Measurements from ENCODE around the gene SLC25A21. TPM values are rescaled to one million over a fixed set of nuclear protein-coding genes. Genes with fewer than 3 reads are reported as not detected.

SLC25A21 gene
- total RNA-seq, 1 donor from 2014 or later = 2.3 TPM

- H3K27me3 Mint-ChIP-seq (ENCODE audit: low read depth) = no peaks in the 10 kb centered on the region
- H3K9me3 Mint-ChIP-seq = peaks cover 4% of the 10 kb centered on the region
- no peak for DNase-seq (ENCODE audit: low spot score in 2 of 2, unreplicated experiment in 2 of 2)
- H3K36me3 Mint-ChIP-seq = no peaks in the 10 kb centered on the region
- TF ChIP-seq CTCF (IDR thresholded peaks at IDR 0.05; ENCODE audit: unreplicated experiment) = no peak
- H3K27ac Mint-ChIP-seq = no peak overlapping the region
- no peak overlapping the region for H3K4me3 Mint-ChIP-seq
- H3K4me1 Mint-ChIP-seq = peaks cover 5% of the 10 kb centered on the region
Measured at GRCh38 chr14:37118673-37119366, 53.6 kb downstream of the SLC25A21 start.

GRCh38 chr14:37116933-37117849, 55.2 kb downstream of the SLC25A21 start:
- peaks cover 4% of the 10 kb centered on the region for H3K9me3 Mint-ChIP-seq
- DNase-seq (ENCODE audit: low spot score in 2 of 2, unreplicated experiment in 2 of 2) = no peak
- H3K4me1 Mint-ChIP-seq = no peaks in the 10 kb centered on the region
- H3K4me3 Mint-ChIP-seq = no peak overlapping the region
- no peaks in the 10 kb centered on the region for H3K27me3 Mint-ChIP-seq (ENCODE audit: low read depth)
- H3K27ac Mint-ChIP-seq = no peak overlapping the region
- no peaks in the 10 kb centered on the region for H3K36me3 Mint-ChIP-seq
- no peak for TF ChIP-seq CTCF (IDR thresholded peaks at IDR 0.05; ENCODE audit: unreplicated experiment)

GRCh38 chr14:37115406-37115805, 57.0 kb downstream of the SLC25A21 start:
- Mint-ChIP-seq H3K27ac (no peak overlapping the region), H3K4me3 (no peak overlapping the region)

GRCh38 chr14:37114559-37114958, 57.8 kb downstream of the SLC25A21 start:
- Mint-ChIP-seq H3K4me3 (no peak overlapping the region), H3K9me3 (peaks cover 4% of the 10 kb centered on the region), H3K4me1 (no peaks in the 10 kb centered on the region), H3K27me3 (ENCODE audit: low read depth) (no peaks in the 10 kb centered on the region), H3K27ac (no peak overlapping the region), H3K36me3 (no peaks in the 10 kb centered on the region)
- DNase-seq (ENCODE audit: low spot score in 2 of 2, unreplicated experiment in 2 of 2) = no peak
- TF ChIP-seq CTCF (IDR thresholded peaks at IDR 0.05; ENCODE audit: unreplicated experiment) = no peak

More at GRCh38 chr14:37115406-37115805, 57.0 kb downstream of the SLC25A21 start:
- no peak for DNase-seq (ENCODE audit: low spot score in 2 of 2, unreplicated experiment in 2 of 2)
- TF ChIP-seq CTCF (IDR thresholded peaks at IDR 0.05; ENCODE audit: unreplicated experiment) = no peak
- H3K27me3 Mint-ChIP-seq (ENCODE audit: low read depth) = no peaks in the 10 kb centered on the region
- no peaks in the 10 kb centered on the region for H3K36me3 Mint-ChIP-seq
- H3K4me1 Mint-ChIP-seq = no peaks in the 10 kb centered on the region
- peaks cover 4% of the 10 kb centered on the region for H3K9me3 Mint-ChIP-seq

GRCh38 chr14:37114002-37114401, 58.4 kb downstream of the SLC25A21 start:
- Mint-ChIP-seq H3K27me3 (ENCODE audit: low read depth) (no peaks in the 10 kb centered on the region), H3K4me3 (no peak overlapping the region), H3K4me1 (no peaks in the 10 kb centered on the region), H3K27ac (no peak overlapping the region), H3K36me3 (no peaks in the 10 kb centered on the region), H3K9me3 (peaks cover 4% of the 10 kb centered on the region)
- no peak for DNase-seq (ENCODE audit: low spot score in 2 of 2, unreplicated experiment in 2 of 2)
- TF ChIP-seq CTCF (IDR thresholded peaks at IDR 0.05; ENCODE audit: unreplicated experiment) = no peak
